GM21528 (cell line): ENCODE measurements around the gene LRRC8D.
"Not testable (repeated sequence)": the region's sequence is repeated elsewhere in the genome, so short reads cannot be mapped to it uniquely, and the experiment has no call there.

Experiments used
- ATAC-seq: cut with Tn5 transposase; IDR thresholded peaks from one replicate; pipeline ENCODE4 v1.9.1; 2021; ENCODE audit warnings: mild to moderate bottlenecking, moderate library complexity; ENCODE audit not compliant: unreplicated experiment, low FRiP score

Gene LRRC8D

DNA sequence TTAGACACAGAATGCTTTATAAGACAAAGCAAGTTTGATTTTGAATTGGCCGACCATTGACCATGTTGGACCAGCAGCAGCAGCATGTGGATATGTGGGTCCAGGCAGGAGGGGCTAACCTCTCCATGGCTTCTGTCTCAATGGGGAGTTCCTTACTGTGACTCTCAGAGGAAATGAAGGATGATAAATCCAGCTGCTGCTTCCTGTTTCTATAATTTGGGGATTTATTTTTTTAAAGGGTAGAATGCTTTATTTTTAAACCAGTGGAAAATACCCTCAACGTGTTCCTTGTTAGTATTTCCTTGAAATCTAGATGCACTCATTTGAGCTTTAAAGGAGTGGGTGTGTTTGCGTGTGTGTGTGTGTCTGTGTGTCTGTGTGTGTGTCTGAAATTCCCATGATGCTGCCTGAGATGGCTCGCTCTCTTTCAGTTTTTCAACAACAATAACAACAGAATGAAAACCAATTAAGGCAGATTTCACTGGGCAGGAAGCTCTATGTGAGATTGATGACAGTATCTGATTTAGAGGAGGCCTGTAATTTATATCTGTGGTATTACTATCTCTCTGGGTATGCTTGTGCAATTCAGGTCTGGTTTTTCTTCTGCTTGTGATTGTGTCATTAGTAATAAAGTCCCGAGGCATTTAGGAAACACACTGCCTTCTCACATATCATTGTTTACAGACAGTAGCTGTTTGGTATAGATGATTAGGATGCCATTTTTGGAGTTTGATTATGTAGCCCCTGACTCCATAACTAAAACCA is 88.0 kb downstream of the LRRC8D start:
- no peak for ATAC-seq

- no peak for ATAC-seq
Measured at GRCh38 chr1:89910268-89910667, 89.4 kb downstream of the LRRC8D start.

DNA sequence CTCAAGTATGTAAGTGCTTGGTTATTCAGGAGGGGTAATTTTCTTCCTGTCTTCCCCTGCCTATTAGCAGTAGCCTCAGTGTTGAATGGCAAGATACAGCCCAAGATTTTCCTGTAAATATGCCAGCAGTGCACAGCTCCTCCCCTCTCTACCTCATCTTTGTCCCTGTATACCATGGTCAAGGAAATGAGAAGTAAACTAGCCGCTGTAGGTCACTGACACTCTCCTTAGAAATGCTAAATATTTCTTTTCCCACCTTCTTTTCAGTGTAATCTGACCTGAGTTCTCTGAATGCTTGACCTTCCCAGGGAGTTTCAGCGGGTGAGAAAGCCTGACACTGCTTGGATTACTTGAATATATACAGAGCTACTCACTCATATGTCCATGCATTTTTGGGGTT is 89.9 kb downstream of the LRRC8D start:
- ATAC-seq = no peak

- no peak for ATAC-seq
Measured at GRCh38 chr1:89911191-89911991, 90.6 kb downstream of the LRRC8D start.

DNA sequence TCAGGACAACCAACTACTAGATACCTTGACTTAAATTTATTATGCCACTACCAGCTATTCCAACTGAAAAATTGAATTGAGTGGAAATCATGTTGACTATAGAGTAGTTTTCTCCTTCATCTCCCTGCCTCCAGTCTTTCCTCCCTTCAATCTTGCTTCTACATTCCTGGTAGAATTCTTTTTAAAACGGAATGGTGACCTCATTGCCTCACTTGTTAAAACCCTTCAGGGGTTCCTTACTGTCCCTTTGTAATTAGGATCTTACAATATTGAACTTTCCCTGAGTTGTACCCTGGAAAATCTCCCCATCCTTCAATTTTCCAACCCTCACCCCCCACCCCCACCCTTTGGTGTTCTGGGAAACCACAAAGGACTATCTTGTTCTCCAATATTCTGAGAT is 91.2 kb downstream of the LRRC8D start:
- ATAC-seq = no peak

DNA sequence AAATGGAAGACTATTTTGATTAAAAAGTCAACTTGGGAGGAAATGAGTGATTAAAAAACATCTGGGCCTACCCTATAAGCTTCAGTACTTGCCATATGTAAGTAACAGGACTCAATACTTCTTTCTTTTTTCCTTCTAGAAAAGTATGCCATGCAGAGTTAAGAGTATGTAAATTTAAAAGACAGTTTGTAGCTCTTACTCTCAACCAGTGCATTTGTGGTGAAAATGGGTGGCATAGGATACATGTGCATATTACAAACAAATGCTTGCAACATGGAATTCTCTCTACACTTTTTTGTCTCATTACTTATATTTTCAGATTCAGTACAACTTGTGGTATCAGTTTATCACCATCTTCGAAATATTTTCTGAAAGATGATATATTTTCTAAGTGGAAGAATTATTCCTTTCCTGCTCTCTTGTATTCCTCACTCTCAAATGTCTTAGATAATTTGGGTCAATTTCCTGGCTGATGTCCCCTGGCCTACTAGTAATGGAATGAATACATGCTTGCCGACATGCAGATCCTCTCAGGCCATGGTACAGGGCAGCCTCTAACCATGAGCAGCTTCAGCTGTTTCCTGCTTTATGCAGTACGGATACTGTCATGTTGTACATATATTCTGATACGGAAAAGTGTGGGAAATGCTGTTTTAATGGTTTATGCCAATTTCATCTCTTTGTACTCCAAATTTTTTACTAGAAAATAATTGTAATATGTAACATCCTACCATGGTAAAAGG is 92.7 kb downstream of the LRRC8D start:
- ATAC-seq = no peak

DNA sequence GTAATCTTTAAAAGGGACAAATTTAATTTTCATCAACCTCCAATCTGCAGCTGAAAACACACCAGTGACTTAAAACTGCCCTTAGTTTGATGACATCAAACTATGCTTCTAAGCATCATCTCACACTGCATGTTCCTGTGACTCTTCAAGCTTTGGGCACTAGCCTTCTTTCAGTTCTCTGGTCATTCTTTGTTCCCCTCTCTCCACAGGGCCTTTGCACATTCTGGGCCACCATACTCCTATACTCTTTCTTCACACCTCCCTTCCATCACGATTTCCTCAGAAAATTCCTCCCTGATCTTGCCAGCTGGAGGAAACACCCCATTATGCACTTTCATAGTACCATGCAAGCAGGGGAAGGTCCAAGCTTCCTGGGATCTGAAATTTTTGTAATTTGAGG is 96.5 kb downstream of the LRRC8D start:
- no peak for ATAC-seq

GRCh38 chr1:89918127-89918793 is 97.4 kb downstream of the LRRC8D start:
- no peak for ATAC-seq

- ATAC-seq = no peak
Measured at GRCh38 chr1:89918794-89919155, 97.9 kb downstream of the LRRC8D start.

DNA sequence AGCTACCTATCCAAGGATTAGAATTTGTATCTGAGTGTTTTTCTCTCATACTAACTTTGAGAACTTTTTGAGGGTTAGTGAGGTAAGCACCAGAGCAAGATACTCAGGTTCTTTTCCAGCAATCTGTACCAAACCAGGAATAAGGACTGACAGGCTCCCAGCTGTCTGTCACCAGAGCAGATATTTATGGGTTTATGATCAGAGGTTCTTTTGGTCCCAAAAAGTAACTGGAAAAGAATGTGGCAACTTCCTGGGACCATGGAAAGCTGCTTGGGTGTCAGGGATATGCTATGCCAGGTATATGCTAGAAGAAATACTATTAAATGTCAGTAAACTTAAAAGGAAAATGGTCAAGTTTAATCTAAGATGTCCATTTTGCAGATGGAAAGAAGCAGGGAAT is 98.3 kb downstream of the LRRC8D start:
- no peak for ATAC-seq

- no peak for ATAC-seq
Measured at GRCh38 chr1:89922911-89923310, 102.1 kb downstream of the LRRC8D start.

GRCh38 chr1:89923517-89923916 is 102.7 kb downstream of the LRRC8D start:
- no peak for ATAC-seq

- not testable (repeated sequence) for ATAC-seq
Measured at GRCh38 chr1:89924075-89924474, 103.2 kb downstream of the LRRC8D start.

GRCh38 chr1:89927049-89927448 is 106.2 kb downstream of the LRRC8D start:
- ATAC-seq = no peak

DNA sequence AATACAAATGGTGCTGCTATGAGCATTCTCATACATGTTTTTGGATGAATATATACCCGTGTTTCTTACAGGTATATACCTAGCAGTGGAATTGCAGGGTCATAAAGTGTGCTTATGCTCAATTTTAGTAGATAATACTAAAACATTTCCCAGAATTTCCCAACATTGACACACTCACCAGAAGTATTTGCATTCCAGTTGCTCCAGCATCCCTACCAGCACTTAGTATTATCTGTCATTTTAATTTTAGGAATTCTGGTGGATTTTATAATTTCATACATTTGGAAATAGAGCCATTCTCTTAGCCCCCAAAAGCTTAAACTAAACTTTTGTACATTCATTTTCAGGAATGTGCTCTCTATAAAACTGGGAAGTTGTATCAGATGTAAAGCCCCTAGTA is 106.6 kb downstream of the LRRC8D start:
- ATAC-seq = no peak

- no peak for ATAC-seq
Measured at GRCh38 chr1:89928506-89928905, 107.7 kb downstream of the LRRC8D start.

- no peak for ATAC-seq
Measured at GRCh38 chr1:89929467-89930063, 108.7 kb downstream of the LRRC8D start.

GRCh38 chr1:89930579-89930978 is 109.7 kb downstream of the LRRC8D start:
- ATAC-seq = no peak

- ATAC-seq = no peak
Measured at GRCh38 chr1:89931964-89932363, 111.1 kb downstream of the LRRC8D start.

DNA sequence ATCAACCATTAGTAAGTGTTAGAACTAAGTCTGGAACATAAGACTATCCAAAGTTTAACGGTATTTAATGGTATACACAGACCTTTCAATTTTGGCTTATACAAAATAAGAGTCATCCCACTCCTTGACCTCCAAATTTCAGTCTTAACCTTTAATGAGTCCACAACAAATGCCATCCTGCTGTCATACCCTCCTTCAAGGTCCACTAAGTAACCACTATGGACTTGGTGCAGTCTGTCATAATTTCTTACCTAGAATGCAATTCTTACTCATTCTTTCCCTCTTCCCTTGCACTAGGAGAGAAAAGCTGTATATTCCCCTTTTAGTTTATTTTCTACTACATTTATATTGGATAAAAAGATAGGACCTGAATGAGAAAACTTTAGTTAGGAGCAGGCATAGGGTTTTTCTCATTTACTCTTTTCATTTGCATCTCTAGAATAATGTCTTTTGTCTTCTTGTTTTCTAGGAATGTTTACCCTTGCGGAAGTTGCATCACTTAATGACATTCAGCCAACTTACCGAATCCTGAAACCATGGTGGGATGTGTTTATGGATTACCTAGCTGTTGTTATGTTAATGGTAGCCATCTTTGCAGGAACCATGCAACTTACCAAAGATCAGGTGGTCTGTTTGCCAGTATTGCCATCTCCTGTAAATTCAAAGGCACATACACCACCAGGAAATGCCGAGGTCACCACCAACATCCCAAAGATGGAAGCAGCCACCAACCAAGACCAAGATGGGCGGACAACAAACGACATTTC is 111.9 kb downstream of the LRRC8D start:
- no peak for ATAC-seq
